ENCODE results near the gene FAIM.

FAIM gene

GRCh38 chr3:138681463-138682220 is 73.1 kb downstream of the FAIM start:
- no peak for DNase-seq

- no peak for DNase-seq
Measured at GRCh38 chr3:138682648-138683047, 74.1 kb downstream of the FAIM start.

Measured in activated CD4-positive, alpha-beta T cell treated with anti-CD3 and anti-CD28 coated beads, Interleukin-2, amount 50 U/mL, for 48 hours (primary cell).